HepG2 (cell line): ENCODE data around the gene ZBTB7A. TPM values are rescaled to one million over a fixed set of nuclear protein-coding genes. Genes with fewer than 3 reads are reported as not detected.

ENCODE experiments used
- BRD4 ChIP-seq: sonication (generic); formaldehyde crosslinking; IDR thresholded peaks from 2 replicates; pipeline ENCODE4 v1.4.0; 2020; ENCODE audit warnings: missing genetic modification reagents
- CHCHD3 ChIP-seq: sonication (generic); formaldehyde crosslinking; IDR thresholded peaks from 2 replicates; pipeline ENCODE4 v1.8.0; 2022; ENCODE audit warnings: mild to moderate bottlenecking, missing genetic modification reagents, moderate library complexity
- DR1 ChIP-seq: sonication (generic); formaldehyde crosslinking; IDR thresholded peaks from 2 replicates; pipeline ENCODE4 v1.8.0; 2021; ENCODE audit warnings: mild to moderate bottlenecking, missing genetic modification reagents, inconsistent platforms
- FOSL1 ChIP-seq: sonication (generic); formaldehyde crosslinking; IDR thresholded peaks from 2 replicates; pipeline ENCODE4 v1.9.0; 2021; ENCODE audit warnings: missing genetic modification reagents, borderline replicate concordance
- HMGA1 ChIP-seq: sonication (generic); formaldehyde crosslinking; conservative IDR thresholded peaks from 2 replicates; pipeline ENCODE4 v1.4.0; 2020; ENCODE audit warnings: missing genetic modification reagents
- HNF4A ChIP-seq: sonication (generic); formaldehyde crosslinking; IDR thresholded peaks from 2 replicates; pipeline ENCODE4 v1.4.0; 2020; ENCODE audit warnings: missing genetic modification reagents
- ISL2 ChIP-seq: sonication (generic); formaldehyde crosslinking; IDR thresholded peaks from 2 replicates; pipeline ENCODE4 v1.5.0; 2020; ENCODE audit warnings: missing genetic modification reagents
- KLF13 ChIP-seq: sonication (generic); formaldehyde crosslinking; IDR thresholded peaks from 2 replicates; pipeline ENCODE4 v1.4.0; 2020; ENCODE audit warnings: mild to moderate bottlenecking, missing genetic modification reagents
- MZF1 ChIP-seq: sonication (generic); formaldehyde crosslinking; IDR thresholded peaks from 2 replicates; pipeline ENCODE4 v1.8.1; 2023; ENCODE audit warnings: mild to moderate bottlenecking, missing genetic modification reagents, borderline replicate concordance
- NRL ChIP-seq: sonication (generic); formaldehyde crosslinking; IDR thresholded peaks from 2 replicates; pipeline ENCODE4 v1.5.0; 2020; ENCODE audit warnings: missing genetic modification reagents, mild to moderate bottlenecking, moderate library complexity, borderline replicate concordance
- PCBP1 ChIP-seq: fragments of 200-400 bp; formaldehyde crosslinking; IDR thresholded peaks from 2 replicates; pipeline ENCODE4 v1.6.1; 2017; ENCODE audit warnings: mild to moderate bottlenecking, low read depth, low read length, borderline replicate concordance
- POLR2A ChIP-seq, 2 experiments: IDR thresholded peaks; 2 replicates each; pipeline ENCODE4 v1.6.1; 2011; ENCODE audit warnings: low read depth in 2 of 2, low read length in 2 of 2, mild to moderate bottlenecking in 1 of 2, moderate library complexity in 1 of 2; ENCODE audit not compliant: insufficient read depth in 1 of 2
- REPIN1 ChIP-seq: sonication (generic); formaldehyde crosslinking; IDR thresholded peaks from 2 replicates; pipeline ENCODE4 v1.8.0; 2022; ENCODE audit warnings: missing genetic modification reagents, low read depth, mild to moderate bottlenecking, borderline replicate concordance
- SATB2 ChIP-seq: sonication (generic); formaldehyde crosslinking; IDR thresholded peaks from 2 replicates; pipeline ENCODE4 v1.5.0; 2020; ENCODE audit warnings: missing genetic modification reagents
- ZC3H4 ChIP-seq: sonication (generic); formaldehyde crosslinking; IDR thresholded peaks from 2 replicates; pipeline ENCODE4 v1.4.0; 2020; ENCODE audit warnings: missing genetic modification reagents, borderline replicate concordance
- ZNF549 ChIP-seq: sonication (generic); formaldehyde crosslinking; IDR thresholded peaks from 2 replicates; pipeline ENCODE4 v1.5.0; 2020; ENCODE audit warnings: missing genetic modification reagents
- ZNF562 ChIP-seq: sonication (generic); formaldehyde crosslinking; IDR thresholded peaks from 2 replicates; pipeline ENCODE4 v1.8.0; 2022; ENCODE audit warnings: missing genetic modification reagents, borderline replicate concordance
- ZNF782 ChIP-seq: sonication (generic); formaldehyde crosslinking; IDR thresholded peaks from 2 replicates; pipeline ENCODE4 v1.4.0; 2020; ENCODE audit warnings: missing genetic modification reagents, mild to moderate bottlenecking, borderline replicate concordance
- ZSCAN22 ChIP-seq: sonication (generic); formaldehyde crosslinking; IDR thresholded peaks from 2 replicates; pipeline ENCODE4 v1.4.0; 2020; ENCODE audit warnings: mild to moderate bottlenecking, missing genetic modification reagents
- polyA plus RNA-seq, 8 experiments: library from polyadenylated mRNA; depleted of rRNA in 3 of 8; stranded (reverse) in 7 of 8; unstranded in 1 of 8; fragments of >200 nt; fragmentation: Illumina TruSeq in 4 of 8; extraction: Trizol in 4 of 8; gene quantifications; 2 replicates each; pipeline versions ENCODE4 v1.2.1 to v1.2.3, GENCODE V29; 2011 to 2016; ENCODE audit warnings: low read depth in 4 of 8, missing spikeins in 1 of 8, mixed read lengths in 1 of 8; ENCODE audit not compliant: insufficient read depth in 1 of 8
- total RNA-seq, 5 experiments: library from RNA; depleted of rRNA; stranded (reverse); fragments of >200 nt; fragmentation: Illumina TruSeq; extraction: Trizol; gene quantifications; 2 replicates each; pipeline ENCODE4 v1.2.3, GENCODE V29; 2016; ENCODE audit warnings: low read depth in 1 of 5
- TF ChIP-seq, protein P1 (sequence below): sonication (generic); formaldehyde crosslinking; IDR thresholded peaks from 2 replicates; pipeline ENCODE4 v1.5.1; 2020; ENCODE audit warnings: missing genetic modification reagents, mild to moderate bottlenecking, borderline replicate concordance
- TF ChIP-seq, protein P2 (sequence below): sonication (generic); formaldehyde crosslinking; IDR thresholded peaks from 2 replicates; pipeline ENCODE4 v1.5.1; 2020; ENCODE audit warnings: missing genetic modification reagents, mild to moderate bottlenecking, borderline replicate concordance
- TF ChIP-seq, protein P3 (sequence below): sonication (generic); formaldehyde crosslinking; IDR thresholded peaks from 2 replicates; pipeline ENCODE4 v1.4.0; 2020; ENCODE audit warnings: missing genetic modification reagents
- TF ChIP-seq, protein P4 (sequence below): sonication (generic); formaldehyde crosslinking; IDR thresholded peaks from 2 replicates; pipeline ENCODE4 v1.4.0; 2020; ENCODE audit warnings: missing genetic modification reagents

Gene ZBTB7A
- total and polyA plus RNA-seq, 2 of the 13 experiments (the other 11 are each of a cell fraction or from before 2014, with no cell fraction given) = 3.6 to 4.0 TPM

DNA sequence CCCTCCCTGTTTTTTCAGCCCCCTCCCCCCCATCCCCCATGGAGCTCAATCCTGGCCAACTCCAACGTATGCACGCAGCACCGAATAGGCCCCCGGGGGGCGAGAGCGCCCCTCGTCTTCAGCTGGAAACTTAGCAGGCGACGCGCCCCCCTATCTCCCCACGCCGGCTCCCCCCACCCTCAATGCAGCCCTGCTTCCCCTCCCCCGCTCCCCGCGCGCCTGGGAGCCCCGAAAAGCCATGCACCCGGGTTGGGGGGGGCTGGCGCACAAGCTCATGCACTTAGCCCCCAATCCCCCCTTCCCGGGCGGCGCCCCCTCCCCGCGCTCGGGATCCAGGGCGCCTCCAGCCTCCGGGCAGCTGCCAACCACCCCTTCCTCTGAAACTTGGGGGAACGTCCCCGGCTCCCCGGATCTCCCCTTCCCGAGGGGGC is 508 bp downstream of the ZBTB7A start (continued):
- TF ChIP-seq HMGA1 (CRISPR knock-in tag) = no peak
- no peak; the same call in 1 of the 2 replicates for TF ChIP-seq BRD4 (CRISPR knock-in tag)
- TF ChIP-seq, protein P1, sequence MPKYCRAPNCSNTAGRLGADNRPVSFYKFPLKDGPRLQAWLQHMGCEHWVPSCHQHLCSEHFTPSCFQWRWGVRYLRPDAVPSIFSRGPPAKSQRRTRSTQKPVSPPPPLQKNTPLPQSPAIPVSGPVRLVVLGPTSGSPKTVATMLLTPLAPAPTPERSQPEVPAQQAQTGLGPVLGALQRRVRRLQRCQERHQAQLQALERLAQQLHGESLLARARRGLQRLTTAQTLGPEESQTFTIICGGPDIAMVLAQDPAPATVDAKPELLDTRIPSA = 0 out of 2 replicates have a peak, but pooled peaks have one; percentile 34
- peak in 1 of 2 experiments; percentile 66; a peak in 2 of 4 replicates for TF ChIP-seq POLR2A (IDR thresholded peaks at IDR 0.05; ENCODE audit: insufficient read depth in 1 of 2, low read depth in 2 of 2, low read length in 2 of 2)
- TF ChIP-seq ISL2 = 0 out of 2 replicates have a peak, but pooled peaks have one; percentile 10
- TF ChIP-seq REPIN1 (CRISPR knock-in tag) = no peak
- TF ChIP-seq NRL = no peak
- TF ChIP-seq PCBP1 = 0 out of 2 replicates have a peak, but pooled peaks have one; percentile 9
- no peak for TF ChIP-seq KLF13
- no peak for TF ChIP-seq MZF1 (CRISPR knock-in tag)
- TF ChIP-seq ZSCAN22 (CRISPR knock-in tag) = no peak
- TF ChIP-seq ZNF562 (CRISPR knock-in tag) = 0 out of 2 replicates have a peak, but pooled peaks have one; percentile 25
- no peak for TF ChIP-seq CHCHD3 (CRISPR knock-in tag)
- TF ChIP-seq, protein P2, sequence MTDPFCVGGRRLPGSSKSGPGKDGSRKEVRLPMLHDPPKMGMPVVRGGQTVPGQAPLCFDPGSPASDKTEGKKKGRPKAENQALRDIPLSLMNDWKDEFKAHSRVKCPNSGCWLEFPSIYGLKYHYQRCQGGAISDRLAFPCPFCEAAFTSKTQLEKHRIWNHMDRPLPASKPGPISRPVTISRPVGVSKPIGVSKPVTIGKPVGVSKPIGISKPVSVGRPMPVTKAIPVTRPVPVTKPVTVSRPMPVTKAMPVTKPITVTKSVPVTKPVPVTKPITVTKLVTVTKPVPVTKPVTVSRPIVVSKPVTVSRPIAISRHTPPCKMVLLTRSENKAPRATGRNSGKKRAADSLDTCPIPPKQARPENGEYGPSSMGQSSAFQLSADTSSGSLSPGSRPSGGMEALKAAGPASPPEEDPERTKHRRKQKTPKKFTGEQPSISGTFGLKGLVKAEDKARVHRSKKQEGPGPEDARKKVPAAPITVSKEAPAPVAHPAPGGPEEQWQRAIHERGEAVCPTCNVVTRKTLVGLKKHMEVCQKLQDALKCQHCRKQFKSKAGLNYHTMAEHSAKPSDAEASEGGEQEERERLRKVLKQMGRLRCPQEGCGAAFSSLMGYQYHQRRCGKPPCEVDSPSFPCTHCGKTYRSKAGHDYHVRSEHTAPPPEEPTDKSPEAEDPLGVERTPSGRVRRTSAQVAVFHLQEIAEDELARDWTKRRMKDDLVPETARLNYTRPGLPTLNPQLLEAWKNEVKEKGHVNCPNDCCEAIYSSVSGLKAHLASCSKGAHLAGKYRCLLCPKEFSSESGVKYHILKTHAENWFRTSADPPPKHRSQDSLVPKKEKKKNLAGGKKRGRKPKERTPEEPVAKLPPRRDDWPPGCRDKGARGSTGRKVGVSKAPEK = no peak
- TF ChIP-seq DR1 (CRISPR knock-in tag) = no peak
- TF ChIP-seq, protein P3, sequence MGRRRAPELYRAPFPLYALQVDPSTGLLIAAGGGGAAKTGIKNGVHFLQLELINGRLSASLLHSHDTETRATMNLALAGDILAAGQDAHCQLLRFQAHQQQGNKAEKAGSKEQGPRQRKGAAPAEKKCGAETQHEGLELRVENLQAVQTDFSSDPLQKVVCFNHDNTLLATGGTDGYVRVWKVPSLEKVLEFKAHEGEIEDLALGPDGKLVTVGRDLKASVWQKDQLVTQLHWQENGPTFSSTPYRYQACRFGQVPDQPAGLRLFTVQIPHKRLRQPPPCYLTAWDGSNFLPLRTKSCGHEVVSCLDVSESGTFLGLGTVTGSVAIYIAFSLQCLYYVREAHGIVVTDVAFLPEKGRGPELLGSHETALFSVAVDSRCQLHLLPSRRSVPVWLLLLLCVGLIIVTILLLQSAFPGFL (CRISPR knock-in tag) = no peak
- TF ChIP-seq HNF4A (CRISPR knock-in tag) = no peak
- no peak for TF ChIP-seq ZC3H4
- TF ChIP-seq, protein P4, sequence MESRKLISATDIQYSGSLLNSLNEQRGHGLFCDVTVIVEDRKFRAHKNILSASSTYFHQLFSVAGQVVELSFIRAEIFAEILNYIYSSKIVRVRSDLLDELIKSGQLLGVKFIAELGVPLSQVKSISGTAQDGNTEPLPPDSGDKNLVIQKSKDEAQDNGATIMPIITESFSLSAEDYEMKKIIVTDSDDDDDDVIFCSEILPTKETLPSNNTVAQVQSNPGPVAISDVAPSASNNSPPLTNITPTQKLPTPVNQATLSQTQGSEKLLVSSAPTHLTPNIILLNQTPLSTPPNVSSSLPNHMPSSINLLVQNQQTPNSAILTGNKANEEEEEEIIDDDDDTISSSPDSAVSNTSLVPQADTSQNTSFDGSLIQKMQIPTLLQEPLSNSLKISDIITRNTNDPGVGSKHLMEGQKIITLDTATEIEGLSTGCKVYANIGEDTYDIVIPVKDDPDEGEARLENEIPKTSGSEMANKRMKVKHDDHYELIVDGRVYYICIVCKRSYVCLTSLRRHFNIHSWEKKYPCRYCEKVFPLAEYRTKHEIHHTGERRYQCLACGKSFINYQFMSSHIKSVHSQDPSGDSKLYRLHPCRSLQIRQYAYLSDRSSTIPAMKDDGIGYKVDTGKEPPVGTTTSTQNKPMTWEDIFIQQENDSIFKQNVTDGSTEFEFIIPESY (CRISPR knock-in tag) = no peak
- TF ChIP-seq FOSL1 (CRISPR knock-in tag) = no peak
- no peak for TF ChIP-seq SATB2 (CRISPR knock-in tag)
- no peak for TF ChIP-seq ZNF782 (CRISPR knock-in tag)
- no peak for TF ChIP-seq ZNF549 (CRISPR knock-in tag)
